ENCODE data around the gene PCGF1.

Gene PCGF1

GRCh38 chr2:74536166-74536950 is 28.9 kb upstream of the PCGF1 start:
- no peak for TF ChIP-seq SIN3A (IDR thresholded peaks at IDR 0.05; ENCODE audit: borderline replicate concordance, insufficient read depth, low read length)

GRCh38 chr2:74535440-74535965 is 28.0 kb upstream of the PCGF1 start:
- no peak for TF ChIP-seq REST (IDR thresholded peaks at IDR 0.05; ENCODE audit: insufficient read depth in 1 of 2, low read depth in 2 of 2, low read length in 2 of 2)
- no peak for TF ChIP-seq FOXP2 (optimal IDR thresholded peaks at IDR 0.05; ENCODE audit: borderline replicate concordance, extremely low read depth, extremely low read length, insufficient read depth)
- no peak for TF ChIP-seq TAF1 (IDR thresholded peaks at IDR 0.05; ENCODE audit: borderline replicate concordance, insufficient read depth, low read length)
- TF ChIP-seq SIN3A (IDR thresholded peaks at IDR 0.05; ENCODE audit: borderline replicate concordance, insufficient read depth, low read length): no peak
- TF ChIP-seq POLR2AphosphoS5 (IDR thresholded peaks at IDR 0.05; ENCODE audit: low read depth, low read length): no peak

GRCh38 chr2:74534411-74534810 is 26.9 kb upstream of the PCGF1 start:
- TF ChIP-seq POLR2AphosphoS5 (IDR thresholded peaks at IDR 0.05; ENCODE audit: low read depth, low read length): no peak
- TF ChIP-seq SIN3A (IDR thresholded peaks at IDR 0.05; ENCODE audit: borderline replicate concordance, insufficient read depth, low read length): no peak
- TF ChIP-seq FOXP2 (optimal IDR thresholded peaks at IDR 0.05; ENCODE audit: borderline replicate concordance, extremely low read depth, extremely low read length, insufficient read depth): no peak
- TF ChIP-seq REST (IDR thresholded peaks at IDR 0.05; ENCODE audit: insufficient read depth in 1 of 2, low read depth in 2 of 2, low read length in 2 of 2): no peak
- no peak for TF ChIP-seq TAF1 (IDR thresholded peaks at IDR 0.05; ENCODE audit: borderline replicate concordance, insufficient read depth, low read length)

- TF ChIP-seq TAF1 (IDR thresholded peaks at IDR 0.05; ENCODE audit: borderline replicate concordance, insufficient read depth, low read length) (no peak), SIN3A (IDR thresholded peaks at IDR 0.05; ENCODE audit: borderline replicate concordance, insufficient read depth, low read length) (no peak), POLR2AphosphoS5 (IDR thresholded peaks at IDR 0.05; ENCODE audit: low read depth, low read length) (no peak), REST (IDR thresholded peaks at IDR 0.05; ENCODE audit: insufficient read depth in 1 of 2, low read depth in 2 of 2, low read length in 2 of 2) (no peak), FOXP2 (optimal IDR thresholded peaks at IDR 0.05; ENCODE audit: borderline replicate concordance, extremely low read depth, extremely low read length, insufficient read depth) (no peak)
Observed at GRCh38 chr2:74533464-74533863, 26.0 kb upstream of the PCGF1 start.

- TF ChIP-seq FOXP2 (optimal IDR thresholded peaks at IDR 0.05; ENCODE audit: borderline replicate concordance, extremely low read depth, extremely low read length, insufficient read depth) (no peak), REST (IDR thresholded peaks at IDR 0.05; ENCODE audit: insufficient read depth in 1 of 2, low read depth in 2 of 2, low read length in 2 of 2) (no peak), TAF1 (IDR thresholded peaks at IDR 0.05; ENCODE audit: borderline replicate concordance, insufficient read depth, low read length) (no peak), SIN3A (IDR thresholded peaks at IDR 0.05; ENCODE audit: borderline replicate concordance, insufficient read depth, low read length) (no peak), POLR2AphosphoS5 (IDR thresholded peaks at IDR 0.05; ENCODE audit: low read depth, low read length) (no peak)
Observed at GRCh38 chr2:74532222-74532621, 24.7 kb upstream of the PCGF1 start.
